NCI-H1105 (cell line): ENCODE measurements around the gene DLX1.
"Not testable (repeated sequence)": the region's sequence is repeated elsewhere in the genome, so short reads cannot be mapped to it uniquely, and the experiment has no call there.

Source experiments
- DNase-seq: peaks from one replicate; lab custom pipeline; 2025; lab: John Stamatoyannopoulos, UW

The DLX1 gene

GRCh38 chr2:172098650-172099471, 13.6 kb downstream of the DLX1 start:
- no peak for DNase-seq

GRCh38 chr2:172099472-172100079, 14.3 kb downstream of the DLX1 start:
- DNase-seq, result no peak

GRCh38 chr2:172100080-172100934, 15.0 kb downstream of the DLX1 start:
- peak; percentile 21 for DNase-seq

- peak; percentile 70 for DNase-seq
Observed at GRCh38 chr2:172100935-172101820, 15.9 kb downstream of the DLX1 start.

- peak; percentile 80 for DNase-seq
Observed at GRCh38 chr2:172101821-172102390, 16.6 kb downstream of the DLX1 start.

- DNase-seq, result peak; percentile 96
Observed at GRCh38 chr2:172102391-172103359, 17.4 kb downstream of the DLX1 start, which contains the start of gene DLX2. Gene DLX2, minus strand, starts transcription at chr2:172102900. Its CDS starts 362 bp downstream, at chr2:172102538.

GRCh38 chr2:172103471-172104272, 18.4 kb downstream of the DLX1 start:
- DNase-seq, result peak; percentile 74

- no peak for DNase-seq
Observed at GRCh38 chr2:172105471-172106107, 20.3 kb downstream of the DLX1 start.

GRCh38 chr2:172106108-172106961, 21.0 kb downstream of the DLX1 start:
- DNase-seq, result peak; percentile 40

- DNase-seq, result no peak
Observed at GRCh38 chr2:172107690-172108586, 22.6 kb downstream of the DLX1 start.

- no peak for DNase-seq
Observed at GRCh38 chr2:172108587-172108930, 23.3 kb downstream of the DLX1 start.

GRCh38 chr2:172109256-172109987, 24.1 kb downstream of the DLX1 start:
- DNase-seq, result no peak

- no peak for DNase-seq
Observed at GRCh38 chr2:172109988-172110811, 24.9 kb downstream of the DLX1 start.

- no peak for DNase-seq
Observed at GRCh38 chr2:172113617-172114016, 28.3 kb downstream of the DLX1 start.

- not testable (repeated sequence) for DNase-seq
Observed at GRCh38 chr2:172114176-172114575, 28.9 kb downstream of the DLX1 start.
